Measurements from ENCODE around the gene KCTD4.
A peak's percentile ranks its signal among the peaks of the same experiment; 100 is the strongest.
"Not testable (repeated sequence)": the region's sequence is repeated elsewhere in the genome, so short reads cannot be mapped to it uniquely, and the experiment has no call there.

KCTD4 gene

DNA sequence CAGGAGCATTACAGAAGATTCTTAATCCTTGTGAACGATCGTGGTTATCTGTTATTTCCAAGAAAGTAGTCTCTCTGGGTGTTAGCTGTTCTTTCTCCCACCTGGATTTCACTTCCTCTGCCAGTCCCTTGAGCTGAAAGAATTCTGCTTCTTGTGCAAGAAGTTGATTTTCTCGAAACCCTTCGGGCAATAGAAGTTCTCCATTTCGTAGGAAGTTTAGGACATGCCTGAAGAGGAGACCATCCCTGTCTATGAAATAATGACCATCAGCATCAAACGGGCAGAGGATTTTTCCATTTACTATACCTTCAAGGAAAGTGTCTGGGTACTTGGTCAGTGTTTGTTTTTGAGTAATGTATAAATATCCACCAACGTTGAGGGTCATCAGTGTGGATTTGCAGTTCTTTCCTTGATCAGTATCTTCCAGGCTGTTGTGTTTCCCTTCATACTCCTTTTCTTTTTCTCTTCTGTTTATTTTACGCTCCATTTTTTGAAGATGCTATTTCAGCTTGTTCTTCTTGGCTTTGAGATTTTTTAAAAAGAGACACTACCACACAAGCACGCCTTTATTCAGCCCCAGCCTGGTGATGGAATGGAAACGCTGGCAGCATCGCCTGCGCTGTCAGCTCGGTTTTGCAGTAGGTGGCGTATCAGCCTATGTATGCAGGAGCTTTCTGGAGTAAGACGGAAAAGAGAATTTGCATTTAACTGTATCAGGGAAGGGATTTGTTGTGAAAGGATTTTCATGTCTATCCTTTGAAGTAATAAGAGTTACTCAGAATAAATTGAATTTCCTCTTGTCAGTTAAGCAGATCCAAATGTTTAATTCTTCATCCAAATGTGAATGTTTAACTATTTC is 6.5 kb downstream of the KCTD4 start:
- Histone ChIP-seq H3K36me3 (ENCODE audit: control insufficient read depth in 2 of 2, insufficient read depth in 1 of 2, low read length in 2 of 2) (no peaks in the 10 kb centered on the region), H3K27ac (ENCODE audit: extremely low read depth, low read depth, low read length) (no peak overlapping the region), H3K4me3 (ENCODE audit: low read depth, low read length) (no peak overlapping the region), H3K9me3 (ENCODE audit: control insufficient read depth, insufficient read depth, low read depth, low read length) (no peaks in the 10 kb centered on the region), H3K4me1 (ENCODE audit: control insufficient read depth, insufficient read depth, low read length) (no peaks in the 10 kb centered on the region)
- ChIA-PET POLR2A (interaction anchor here (0.6 kb wide), 1 partner anchor 219 kb away, joined by 3 read pairs; no protein-coding TSS in a partner anchor), CTCF (interaction anchor here (0.7 to 1.1 kb wide), 2 partner anchors 37 to 63 kb away, joined by 3 read pairs; no protein-coding TSS in a partner anchor)
- TF ChIP-seq ZNF19 (tag by site-specific recombination; IDR thresholded peaks at IDR 0.05; ENCODE audit: low read depth) (no peak), ZNF600 (tag by site-specific recombination; IDR thresholded peaks at IDR 0.05) (peak; percentile 93), ZNF654 (tag by site-specific recombination; IDR thresholded peaks at IDR 0.05; ENCODE audit: low read depth) (0 out of 2 replicates have a peak, but pooled peaks have one; percentile 10), ZNF660 (tag by site-specific recombination; IDR thresholded peaks at IDR 0.05) (peak; percentile 99), PRDM1 (tag by site-specific recombination; IDR thresholded peaks at IDR 0.05) (peak; percentile 48; the same call in 1 of the 2 replicates)

- CTCF ChIA-PET: interaction anchor here (1.1 kb wide), 1 partner anchor 144 kb away, joined by 3 read pairs; no protein-coding TSS in a partner anchor
- no peak overlapping the region for H3K4me3 ChIP-seq (ENCODE audit: low read depth, low read length)
- H3K9me3 ChIP-seq (ENCODE audit: control insufficient read depth, insufficient read depth, low read depth, low read length): no peaks in the 10 kb centered on the region
- no peaks in the 10 kb centered on the region for H3K4me1 ChIP-seq (ENCODE audit: control insufficient read depth, insufficient read depth, low read length)
- no peaks in the 10 kb centered on the region for H3K36me3 ChIP-seq (ENCODE audit: control insufficient read depth in 2 of 2, insufficient read depth in 1 of 2, low read length in 2 of 2)
- H3K27ac ChIP-seq (ENCODE audit: extremely low read depth, low read depth, low read length): no peak overlapping the region
- POLR2A ChIA-PET: no interaction called here
- TF ChIP-seq, protein P1, sequence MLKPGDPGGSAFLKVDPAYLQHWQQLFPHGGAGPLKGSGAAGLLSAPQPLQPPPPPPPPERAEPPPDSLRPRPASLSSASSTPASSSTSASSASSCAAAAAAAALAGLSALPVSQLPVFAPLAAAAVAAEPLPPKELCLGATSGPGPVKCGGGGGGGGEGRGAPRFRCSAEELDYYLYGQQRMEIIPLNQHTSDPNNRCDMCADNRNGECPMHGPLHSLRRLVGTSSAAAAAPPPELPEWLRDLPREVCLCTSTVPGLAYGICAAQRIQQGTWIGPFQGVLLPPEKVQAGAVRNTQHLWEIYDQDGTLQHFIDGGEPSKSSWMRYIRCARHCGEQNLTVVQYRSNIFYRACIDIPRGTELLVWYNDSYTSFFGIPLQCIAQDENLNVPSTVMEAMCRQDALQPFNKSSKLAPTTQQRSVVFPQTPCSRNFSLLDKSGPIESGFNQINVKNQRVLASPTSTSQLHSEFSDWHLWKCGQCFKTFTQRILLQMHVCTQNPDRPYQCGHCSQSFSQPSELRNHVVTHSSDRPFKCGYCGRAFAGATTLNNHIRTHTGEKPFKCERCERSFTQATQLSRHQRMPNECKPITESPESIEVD (tag by site-specific recombination; IDR thresholded peaks at IDR 0.05): peak; percentile 99
- TF ChIP-seq ZNF426 (tag by site-specific recombination; IDR thresholded peaks at IDR 0.05): no peak
- peak; percentile 61 for TF ChIP-seq FEZF1 (tag by site-specific recombination; IDR thresholded peaks at IDR 0.05)
- TF ChIP-seq ZNF202 (tag by site-specific recombination; IDR thresholded peaks at IDR 0.05; ENCODE audit: borderline replicate concordance): no peak
Measured at GRCh38 chr13:45191874-45192273, 9.0 kb downstream of the KCTD4 start.

GRCh38 chr13:45189511-45189910 is 11.3 kb downstream of the KCTD4 start:
- H3K4me3 ChIP-seq (ENCODE audit: low read depth, low read length); CTCF ChIA-PET; H3K36me3 ChIP-seq (ENCODE audit: control insufficient read depth in 2 of 2, insufficient read depth in 1 of 2, low read length in 2 of 2); H3K27ac ChIP-seq (ENCODE audit: extremely low read depth, low read depth, low read length); H3K4me1 ChIP-seq (ENCODE audit: control insufficient read depth, insufficient read depth, low read length); POLR2A ChIA-PET; H3K9me3 ChIP-seq (ENCODE audit: control insufficient read depth, insufficient read depth, low read depth, low read length): not testable (repeated sequence)

DNA sequence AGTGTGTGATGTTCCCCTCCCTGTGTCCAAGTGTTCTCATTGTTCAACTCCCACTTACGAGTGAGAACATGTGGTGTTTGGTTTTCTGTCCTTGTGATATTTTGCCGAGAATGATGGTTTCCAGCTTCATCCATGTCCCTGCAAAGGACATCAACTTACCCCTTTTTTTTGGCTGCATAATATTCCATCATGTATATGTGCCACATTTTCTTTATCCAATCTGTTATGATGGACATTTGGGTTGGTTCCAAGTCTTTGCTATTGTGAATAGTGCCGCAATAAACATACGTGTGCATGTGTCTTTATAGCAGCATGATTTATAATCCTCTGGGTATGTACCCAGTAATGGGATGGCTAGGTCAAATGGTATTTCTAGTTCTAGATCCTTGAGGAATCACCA is 11.8 kb downstream of the KCTD4 start:
- H3K9me3 ChIP-seq (ENCODE audit: control insufficient read depth, insufficient read depth, low read depth, low read length); H3K4me1 ChIP-seq (ENCODE audit: control insufficient read depth, insufficient read depth, low read length); H3K27ac ChIP-seq (ENCODE audit: extremely low read depth, low read depth, low read length); H3K36me3 ChIP-seq (ENCODE audit: control insufficient read depth in 2 of 2, insufficient read depth in 1 of 2, low read length in 2 of 2); H3K4me3 ChIP-seq (ENCODE audit: low read depth, low read length); CTCF ChIA-PET; POLR2A ChIA-PET: not testable (repeated sequence)
- TF ChIP-seq, protein P2, sequence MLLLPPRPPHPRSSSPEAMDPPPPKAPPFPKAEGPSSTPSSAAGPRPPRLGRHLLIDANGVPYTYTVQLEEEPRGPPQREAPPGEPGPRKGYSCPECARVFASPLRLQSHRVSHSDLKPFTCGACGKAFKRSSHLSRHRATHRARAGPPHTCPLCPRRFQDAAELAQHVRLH (tag by site-specific recombination; IDR thresholded peaks at IDR 0.05): 0 out of 2 replicates have a peak, but pooled peaks have one; percentile 35
- TF ChIP-seq ZNF146 (tag by site-specific recombination; IDR thresholded peaks at IDR 0.05): peak; percentile 95

DNA sequence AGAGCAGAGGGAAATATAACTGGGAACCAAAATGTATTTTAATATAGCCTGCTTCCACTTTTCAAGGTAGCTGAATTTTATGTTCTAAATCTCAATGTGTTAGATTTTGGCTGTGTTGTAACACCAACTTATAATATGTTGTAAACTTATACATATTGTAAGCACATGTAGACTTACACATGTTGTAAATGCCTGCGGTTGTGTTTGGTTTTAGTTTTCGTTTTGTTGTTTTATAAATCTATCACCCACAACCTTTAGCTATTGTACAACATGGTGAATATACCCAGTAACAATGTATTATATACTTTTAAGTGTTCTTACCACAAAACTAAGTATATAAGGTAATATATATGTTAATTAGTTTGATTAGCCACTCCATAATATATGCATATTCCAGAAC is 15.6 kb downstream of the KCTD4 start:
- ChIA-PET POLR2A (no interaction called here), CTCF (no interaction called here)
- no peak overlapping the region for H3K4me3 ChIP-seq (ENCODE audit: low read depth, low read length)
- no peak overlapping the region for H3K27ac ChIP-seq (ENCODE audit: extremely low read depth, low read depth, low read length)
- H3K4me1 ChIP-seq (ENCODE audit: control insufficient read depth, insufficient read depth, low read length): peaks cover 1% of the 10 kb centered on the region; the same call in 1 of the 2 replicates
- H3K9me3 ChIP-seq (ENCODE audit: control insufficient read depth, insufficient read depth, low read depth, low read length): no peaks in the 10 kb centered on the region
- no peaks in the 10 kb centered on the region for H3K36me3 ChIP-seq (ENCODE audit: control insufficient read depth in 2 of 2, insufficient read depth in 1 of 2, low read length in 2 of 2)
- TF ChIP-seq, protein P3, sequence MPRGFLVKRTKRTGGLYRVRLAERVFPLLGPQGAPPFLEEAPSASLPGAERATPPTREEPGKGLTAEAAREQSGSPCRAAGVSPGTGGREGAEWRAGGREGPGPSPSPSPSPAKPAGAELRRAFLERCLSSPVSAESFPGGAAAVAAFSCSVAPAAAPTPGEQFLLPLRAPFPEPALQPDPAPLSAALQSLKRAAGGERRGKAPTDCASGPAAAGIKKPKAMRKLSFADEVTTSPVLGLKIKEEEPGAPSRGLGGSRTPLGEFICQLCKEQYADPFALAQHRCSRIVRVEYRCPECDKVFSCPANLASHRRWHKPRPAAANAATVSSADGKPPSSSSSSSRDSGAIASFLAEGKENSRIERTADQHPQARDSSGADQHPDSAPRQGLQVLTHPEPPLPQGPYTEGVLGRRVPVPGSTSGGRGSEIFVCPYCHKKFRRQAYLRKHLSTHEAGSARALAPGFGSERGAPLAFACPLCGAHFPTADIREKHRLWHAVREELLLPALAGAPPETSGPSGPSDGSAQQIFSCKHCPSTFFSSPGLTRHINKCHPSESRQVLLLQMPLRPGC (tag by site-specific recombination; IDR thresholded peaks at IDR 0.05): no peak
- no peak for TF ChIP-seq ZNF133 (tag by site-specific recombination; IDR thresholded peaks at IDR 0.05)
- TF ChIP-seq ZNF391 (tag by site-specific recombination; IDR thresholded peaks at IDR 0.05; ENCODE audit: borderline replicate concordance, low read depth): no peak
- TF ChIP-seq REPIN1 (tag by site-specific recombination; IDR thresholded peaks at IDR 0.05; ENCODE audit: low read depth): no peak
- no peak for TF ChIP-seq ZNF692 (tag by site-specific recombination; IDR thresholded peaks at IDR 0.05)
- TF ChIP-seq KLF7 (tag by site-specific recombination; IDR thresholded peaks at IDR 0.05; ENCODE audit: borderline replicate concordance): no peak
- no peak for TF ChIP-seq ZNF701 (tag by site-specific recombination; IDR thresholded peaks at IDR 0.05)
